ENCODE data around the gene JAK1. TPM values are rescaled to one million over a fixed set of nuclear protein-coding genes. Genes with fewer than 3 reads are reported as not detected.
A peak's percentile ranks its signal among the peaks of the same experiment; 100 is the strongest.
"Not testable (repeated sequence)": the region's sequence is repeated elsewhere in the genome, so short reads cannot be mapped to it uniquely, and the experiment has no call there.

JAK1 gene
- 10 to 100 TPM; 83.7 to 98.7 TPM for total RNA-seq
- long read RNA-seq, full-length matches to known transcripts, result 38 of 98 reads
- long read RNA-seq, partial matches to known transcripts, result 50 of 98 reads
- long read RNA-seq, other reads (novel, unspliced or antisense), result 10 of 98 reads

DNA sequence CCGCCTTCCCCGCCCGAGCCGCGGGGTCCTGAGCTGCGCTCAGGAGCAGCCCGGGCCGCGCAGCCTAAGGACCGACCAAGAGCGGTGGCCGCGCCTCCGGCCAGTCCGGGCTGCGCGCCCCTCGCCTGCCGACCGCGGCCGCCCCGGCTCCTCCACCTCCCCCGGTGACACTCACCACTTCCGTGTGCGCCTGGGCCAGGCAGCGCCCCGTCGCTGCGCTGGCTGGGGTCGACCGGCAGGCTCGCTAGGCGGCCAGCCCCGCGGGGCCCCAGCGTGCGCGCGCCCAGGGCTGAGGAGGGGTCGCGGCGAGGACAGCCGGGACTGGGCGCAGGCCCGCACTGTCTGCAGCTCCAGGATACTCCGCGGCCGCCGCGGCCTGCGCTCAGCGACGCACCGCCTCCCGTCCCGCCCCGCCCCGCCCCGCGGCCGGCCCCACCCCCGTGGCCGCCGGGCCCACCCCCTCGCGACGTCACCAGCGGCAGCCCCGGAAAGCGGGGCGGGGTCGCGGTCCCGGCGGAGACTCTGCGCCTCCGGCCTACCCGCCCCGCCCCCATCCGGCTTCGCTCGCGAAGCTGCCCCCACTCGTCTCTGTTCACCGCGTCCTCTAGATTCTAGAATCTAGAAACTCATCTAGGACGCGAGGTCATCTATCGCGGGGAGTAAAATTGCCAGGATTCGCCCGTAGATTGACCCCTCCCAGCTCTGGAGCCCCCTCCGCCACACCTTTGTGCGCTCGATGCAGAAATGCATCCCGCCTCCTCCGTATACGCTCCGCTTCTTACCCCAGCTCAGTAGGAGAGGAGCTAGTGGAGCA, at the start of gene JAK1:
Gene JAK1 (minus strand): TSS at position 392 of the 814 bp plus-strand sequence. CDS start 80,285 bp downstream, outside the sequence.
- intact Hi-C loops (cut with DNase I), result loop anchor here (5.0 to 10.0 kb wide), 3 partner anchors 69 to 102 kb away; no protein-coding TSS in a partner anchor
- ATAC-seq, result peak; percentile 95 to 96
- DNase-seq, result peak; percentile 93

DNA sequence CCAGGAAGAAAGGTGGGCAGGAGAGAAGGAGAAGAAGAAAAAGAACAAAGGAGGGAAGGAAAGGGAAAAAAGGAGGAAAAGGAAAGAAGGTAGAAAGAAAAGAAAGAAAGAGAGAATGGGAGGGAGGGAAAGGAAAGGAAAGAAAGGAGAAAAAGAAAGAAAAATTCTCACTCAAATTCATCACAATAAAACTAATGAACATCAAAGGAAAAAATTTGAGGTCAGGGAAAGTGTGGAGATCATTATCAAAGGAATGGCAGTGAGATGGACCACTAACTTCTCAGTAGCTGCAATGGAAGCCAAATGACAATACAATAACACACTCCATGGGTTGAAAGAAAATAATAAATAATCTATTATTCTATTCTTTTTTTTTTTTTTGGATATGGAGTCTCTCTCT, 48.0 kb upstream of the JAK1 start:
- ATAC-seq (no peak), DNase-seq (no peak)
- intact Hi-C loops (cut with DNase I), result no loop called here

DNA sequence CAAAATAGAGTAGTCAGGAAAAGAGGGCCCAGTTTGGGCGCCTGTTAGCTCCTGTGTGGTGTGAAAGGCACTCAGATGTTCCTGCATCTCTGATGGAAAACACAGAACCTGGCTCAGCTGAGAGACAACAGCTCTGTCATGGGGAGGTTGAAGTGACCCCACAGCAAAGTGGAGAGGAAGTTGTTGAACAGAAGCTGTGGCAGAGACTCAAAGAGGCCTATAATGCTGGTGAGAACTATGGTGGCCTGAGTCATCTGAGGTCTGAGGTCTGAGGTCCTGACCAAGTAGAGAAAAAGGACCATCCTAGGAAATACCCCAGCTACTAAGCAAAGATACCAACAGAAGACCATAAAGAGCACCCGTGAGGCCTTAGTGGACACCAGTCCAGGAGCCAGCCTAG, 45.6 kb upstream of the JAK1 start:
- ATAC-seq (no peak), DNase-seq (no peak)
- intact Hi-C loops (cut with DNase I), result no loop called here

DNA sequence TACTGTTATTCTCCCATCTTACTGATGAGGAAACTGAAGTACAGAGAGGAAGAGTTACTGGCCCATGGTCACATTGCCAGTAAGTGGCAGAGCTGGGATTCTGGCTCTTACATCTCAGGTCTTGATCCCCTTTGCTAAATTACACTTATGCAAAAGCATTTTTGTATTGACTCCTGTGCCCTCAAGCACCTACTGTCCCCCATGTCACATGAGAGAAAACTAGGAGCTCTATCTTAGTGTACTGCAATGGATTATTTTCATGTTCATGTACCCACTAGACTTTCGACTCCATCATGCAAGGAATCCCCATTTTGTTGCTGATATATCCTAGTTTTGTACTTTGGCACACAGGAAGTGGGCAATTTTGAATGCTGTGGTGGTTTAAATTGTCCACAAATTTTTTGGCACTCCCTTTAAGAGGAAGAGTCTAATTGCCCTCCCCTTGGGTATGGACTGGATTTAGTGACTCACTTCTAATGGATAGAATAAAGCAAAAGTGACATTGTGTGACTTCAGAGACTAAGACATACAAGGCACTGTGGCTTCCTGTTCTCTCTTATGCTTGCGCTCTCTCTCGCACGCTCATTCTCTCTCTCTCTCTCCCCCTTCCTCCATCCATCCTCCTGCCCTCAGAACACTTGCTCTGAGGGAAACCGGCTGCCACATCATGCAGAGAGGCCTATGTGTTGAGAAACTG, 43.5 kb upstream of the JAK1 start:
- DNase-seq, result no peak
- no peak for ATAC-seq
- intact Hi-C loops (cut with DNase I), result no loop called here

DNA sequence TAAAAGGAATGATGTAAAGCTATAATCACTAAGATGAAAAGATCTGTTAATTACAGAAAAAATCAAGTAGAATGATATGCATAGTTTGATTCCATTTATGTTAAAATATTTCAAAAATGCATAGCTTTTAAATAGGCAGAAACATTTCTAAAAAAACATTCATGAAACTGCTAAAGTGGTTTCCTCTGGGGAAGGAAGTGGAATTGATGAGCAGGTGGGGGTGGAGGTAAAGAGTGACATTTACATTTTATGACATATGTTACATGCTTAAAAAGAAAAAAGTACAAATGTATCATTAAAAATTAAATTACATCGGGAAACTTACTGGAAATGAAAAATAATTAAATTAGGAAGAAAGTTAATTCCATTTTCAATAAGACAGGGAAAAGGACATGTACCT, 42.8 kb upstream of the JAK1 start:
- intact Hi-C loops (cut with DNase I), result no loop called here
- ATAC-seq (no peak), DNase-seq (no peak)

DNA sequence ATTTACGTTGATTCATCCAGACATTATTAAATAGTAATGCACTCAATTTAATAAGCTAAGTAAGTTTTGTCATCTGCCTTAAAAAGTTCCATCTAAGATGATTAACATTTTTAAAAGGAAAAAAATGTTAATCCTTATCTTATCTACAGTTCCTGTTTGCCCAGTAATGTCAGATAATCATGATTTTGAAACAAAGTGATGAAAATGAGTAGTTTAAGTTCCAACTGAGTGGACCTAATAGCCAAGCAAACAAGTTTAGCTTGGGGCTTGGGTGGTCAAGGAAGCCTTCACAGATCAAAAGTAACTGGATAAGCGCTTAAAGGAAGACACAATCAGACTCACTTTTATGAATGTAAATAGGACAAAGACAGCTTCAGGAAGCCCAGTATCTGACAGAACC, 40.5 kb upstream of the JAK1 start:
- DNase-seq, result no peak
- intact Hi-C loops (cut with DNase I), result no loop called here
- ATAC-seq, result no peak

DNA sequence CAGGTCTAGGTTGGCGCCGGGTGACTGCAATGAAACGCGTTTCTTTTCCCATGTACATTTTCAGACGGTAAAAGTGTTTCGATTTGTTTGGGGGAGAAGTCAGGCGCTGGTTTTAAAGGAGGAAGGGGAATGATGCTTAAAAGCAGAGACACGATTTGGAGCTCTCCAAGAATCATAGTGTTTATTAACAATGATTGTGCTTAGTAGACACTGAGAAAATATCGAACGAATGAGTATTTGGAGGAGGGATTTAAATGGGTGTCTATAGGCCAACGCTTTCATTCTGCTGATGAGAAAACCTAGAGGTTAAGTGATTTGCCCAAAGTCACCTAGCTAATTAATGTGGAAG, 36.9 kb upstream of the JAK1 start:
- intact Hi-C loops (cut with DNase I), result loop anchor here in 1 of 2 donors (5.0 kb wide), 1 partner anchor 106 kb away; no protein-coding TSS in a partner anchor
- DNase-seq, result no peak

DNA sequence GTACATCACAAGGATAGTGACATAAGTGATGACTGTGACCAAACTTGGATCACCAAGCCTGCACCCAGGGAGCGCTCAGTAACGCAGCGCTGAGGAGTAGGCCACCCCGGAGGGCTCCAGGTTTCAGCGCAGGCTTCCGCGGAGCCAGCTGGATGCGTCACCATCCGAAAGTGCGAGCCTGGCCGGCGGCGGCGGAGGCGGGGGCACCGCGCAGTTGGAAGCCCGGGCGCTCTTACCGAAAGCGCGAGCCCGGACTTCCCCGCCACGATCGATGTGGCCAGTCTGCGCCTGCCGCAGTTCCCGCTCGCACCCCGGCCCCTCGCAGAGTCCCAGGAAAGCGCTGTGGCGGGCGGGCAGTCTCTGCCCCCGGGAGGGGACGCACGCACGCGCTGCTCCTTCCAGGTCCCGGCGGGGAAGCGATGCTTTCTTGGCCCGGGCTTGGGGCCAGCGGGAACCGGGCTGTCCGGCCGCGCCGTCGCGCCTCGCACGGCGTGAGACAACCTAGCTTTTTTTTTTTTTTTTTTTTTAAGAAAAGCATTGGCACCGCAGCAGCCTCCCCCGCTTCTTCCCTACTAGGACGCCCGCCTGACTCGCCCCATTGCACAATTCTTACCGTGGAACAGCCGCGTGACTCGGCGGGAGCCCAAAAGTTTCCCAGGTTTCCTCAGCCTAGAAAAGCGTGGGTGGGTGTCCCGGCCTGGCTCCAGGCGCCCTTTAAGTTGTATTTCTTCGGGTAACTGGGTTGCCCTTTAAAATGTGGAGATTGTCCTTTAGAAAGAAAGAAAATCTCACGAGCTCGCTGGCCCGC, 36.4 kb upstream of the JAK1 start:
- ATAC-seq (peak; percentile 88 to 93), DNase-seq (peak; percentile 92)
- intact Hi-C loops (cut with DNase I), result loop anchor here in 1 of 2 donors (5.0 kb wide), 1 partner anchor 105 kb away; no protein-coding TSS in a partner anchor

More for the DNA sequence above, 36.9 kb upstream of the JAK1 start:
- no peak for ATAC-seq

DNA sequence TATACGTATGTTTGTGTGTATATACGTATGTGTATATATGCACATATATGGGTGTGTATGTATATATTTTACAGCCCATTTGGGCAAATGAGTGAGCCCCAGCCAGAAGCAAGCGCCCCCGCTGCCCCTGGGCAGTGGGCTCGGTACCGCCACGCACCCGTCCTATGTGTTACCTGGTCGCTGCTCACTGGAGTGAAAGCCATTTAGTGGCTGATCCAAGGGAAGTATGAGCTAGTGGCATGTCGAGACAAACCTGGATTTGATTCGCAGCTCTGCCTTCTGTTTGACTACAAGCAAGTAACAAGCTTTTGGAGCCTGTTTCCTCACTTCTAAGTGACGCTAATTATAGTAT, 35.8 kb upstream of the JAK1 start:
- no peak for ATAC-seq
- no peak for DNase-seq
- intact Hi-C loops (cut with DNase I), result loop anchor here in 1 of 2 donors (5.0 kb wide), 1 partner anchor 105 kb away; no protein-coding TSS in a partner anchor

DNA sequence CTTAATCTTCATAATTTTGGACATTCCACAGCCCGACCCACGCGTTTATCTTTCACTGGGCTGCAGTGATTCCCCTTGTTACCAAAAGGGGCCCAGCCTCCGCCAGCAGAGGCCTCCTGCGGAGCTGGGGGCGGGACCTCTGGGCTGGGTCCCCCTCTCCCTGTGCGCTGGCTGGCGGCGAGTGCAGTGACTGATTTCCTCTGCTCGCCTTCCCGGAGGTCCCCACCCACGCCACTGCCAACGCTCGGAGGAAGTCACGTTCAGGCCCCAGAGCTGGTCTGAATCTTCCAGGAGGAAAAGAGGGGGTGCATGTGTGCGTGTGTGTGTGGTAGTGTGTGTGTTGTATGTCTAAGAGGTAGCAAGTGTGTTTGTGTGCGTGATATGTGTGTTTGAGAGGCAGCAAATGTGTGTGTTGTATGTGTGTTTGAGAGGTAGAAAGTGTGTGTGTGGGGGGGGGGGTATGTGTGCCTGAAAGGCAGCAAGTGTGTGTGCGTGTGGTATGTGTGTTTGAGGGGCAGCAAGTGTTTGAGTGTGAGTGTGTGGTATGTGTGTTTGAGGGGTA, 35.0 kb upstream of the JAK1 start:
- peak; percentile 93 for DNase-seq
- intact Hi-C loops (cut with DNase I), result loop anchor here in 1 of 2 donors (5.0 kb wide), 1 partner anchor 104 kb away; no protein-coding TSS in a partner anchor
- ATAC-seq, result peak; percentile 70 to 74

DNA sequence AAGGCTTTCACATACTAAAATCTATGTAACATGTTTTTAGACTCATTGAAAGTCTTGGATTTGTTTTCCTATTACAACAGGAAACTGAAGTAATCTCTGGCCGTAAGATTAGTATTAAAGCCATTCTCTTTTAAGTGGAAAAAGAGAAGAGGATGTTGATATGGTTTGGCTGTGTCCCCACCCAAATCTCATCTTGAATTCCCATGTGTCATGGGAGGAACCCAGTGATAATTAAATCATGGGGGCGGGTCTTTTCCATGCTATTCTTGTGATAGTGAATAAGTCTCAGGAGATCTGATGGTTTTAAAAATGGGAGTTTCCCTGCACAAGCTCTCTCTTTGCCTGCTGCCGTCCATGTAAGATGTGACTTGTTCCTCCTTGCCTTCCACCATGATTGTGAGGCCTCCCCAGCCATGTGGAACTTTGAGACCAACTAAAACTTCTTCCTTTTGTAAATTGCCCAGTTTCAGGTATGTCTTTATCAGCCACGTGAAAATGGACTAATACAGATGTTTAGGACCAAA, 32.1 kb upstream of the JAK1 start:
- DNase-seq; intact Hi-C loops (cut with DNase I): not testable (repeated sequence)

DNA sequence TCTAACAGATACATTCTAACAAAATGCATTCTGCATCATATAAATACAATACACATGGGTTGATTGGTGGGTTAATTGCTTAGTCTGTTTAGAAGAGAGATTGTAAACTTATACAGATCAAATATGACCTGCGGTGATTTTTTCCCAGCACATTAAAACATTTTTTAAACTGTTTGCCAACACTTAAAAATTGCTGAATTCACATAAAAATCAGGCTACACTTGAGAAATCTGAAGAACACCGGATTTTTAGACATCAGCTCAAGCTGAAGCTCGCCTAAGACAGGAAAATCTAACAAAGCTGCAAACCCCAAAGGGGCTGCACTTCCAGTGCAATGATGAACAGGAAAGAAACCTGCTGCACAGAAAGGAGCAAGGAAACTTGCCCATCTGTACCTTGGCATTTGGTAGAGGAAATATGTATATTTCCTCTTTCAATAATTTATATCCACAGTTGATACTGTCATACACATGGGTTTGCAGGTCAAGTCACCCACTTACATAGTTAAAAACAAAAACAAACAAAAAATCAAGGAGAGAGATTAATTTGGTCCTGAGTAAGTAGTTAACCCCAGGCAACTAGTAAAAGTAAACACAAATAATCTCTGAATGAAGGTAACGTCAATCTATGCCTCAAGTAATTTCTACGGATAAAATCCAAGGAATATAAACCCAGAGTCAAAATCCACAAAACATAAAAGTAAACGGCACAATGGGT, 30.4 kb upstream of the JAK1 start:
- intact Hi-C loops (cut with DNase I), result no loop called here
- ATAC-seq (no peak), DNase-seq (no peak)

More for the DNA sequence above, 32.1 kb upstream of the JAK1 start:
- not testable (repeated sequence) for ATAC-seq

DNA sequence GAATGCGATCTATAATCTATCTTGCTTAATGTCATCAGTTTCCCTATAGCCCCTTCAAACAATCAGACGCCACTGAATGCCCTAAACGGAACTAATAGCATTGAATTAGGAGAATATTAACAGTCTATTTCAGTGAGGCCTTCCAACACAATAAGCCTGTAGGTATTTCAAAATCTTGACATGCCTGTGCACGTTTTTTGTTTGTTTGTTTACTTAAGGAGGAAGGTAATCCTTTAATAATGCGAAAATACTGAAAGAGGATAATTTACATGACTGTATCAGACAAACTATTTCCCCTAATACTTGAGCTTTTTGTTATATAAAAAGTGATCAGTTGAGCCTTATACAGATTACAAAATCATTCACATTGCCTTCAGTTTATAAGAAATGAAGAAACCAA, 29.0 kb upstream of the JAK1 start:
- ATAC-seq (no peak), DNase-seq (no peak)
- intact Hi-C loops (cut with DNase I), result no loop called here

DNA sequence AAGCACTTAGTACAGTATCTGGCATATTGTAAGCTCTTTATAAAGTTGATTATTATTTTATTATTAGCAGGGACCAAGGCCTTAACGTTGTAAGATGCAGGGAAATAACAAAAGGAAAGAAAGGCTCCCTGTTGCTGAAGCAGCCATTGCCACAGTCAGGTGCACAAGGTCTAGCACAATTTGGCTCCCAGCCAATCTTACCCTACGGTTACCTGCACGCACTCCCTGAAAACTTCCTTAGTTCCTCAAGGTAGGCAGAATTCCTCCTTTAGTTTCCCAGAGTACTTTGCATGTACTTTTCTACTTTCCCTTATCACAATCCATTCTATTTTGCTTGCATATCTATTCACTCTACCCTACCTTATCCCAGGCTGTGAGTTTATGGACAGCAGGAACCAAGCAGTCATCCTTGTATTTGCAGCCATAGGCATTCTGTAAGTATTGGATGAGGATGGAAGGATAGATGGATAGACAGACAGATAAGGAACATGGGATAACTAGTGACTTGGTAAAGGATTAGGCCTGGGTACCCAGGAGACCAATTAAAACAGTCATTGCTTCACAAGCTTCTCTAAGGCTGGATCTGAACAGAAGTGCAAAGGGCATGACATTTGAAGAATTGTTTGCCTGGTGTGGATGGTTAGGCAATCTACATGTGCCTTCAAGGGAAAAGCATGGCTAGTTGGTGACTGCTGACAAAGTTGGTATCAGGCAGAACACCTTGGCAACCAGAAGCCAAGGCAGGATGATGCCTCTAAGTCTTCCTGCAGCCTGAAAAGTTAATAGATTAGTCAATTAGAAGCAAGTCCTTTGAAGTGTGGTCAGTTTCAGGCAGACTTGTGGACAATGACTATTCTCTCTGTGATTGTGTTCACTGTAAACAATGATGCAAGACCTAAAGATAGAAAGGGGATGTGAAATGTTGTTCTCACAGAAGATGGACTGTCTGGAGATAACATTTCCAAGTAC, 20.8 kb upstream of the JAK1 start:
- peak in 1 of 2 donors; percentile 18 for ATAC-seq
- no peak for DNase-seq
- intact Hi-C loops (cut with DNase I), result no loop called here

DNA sequence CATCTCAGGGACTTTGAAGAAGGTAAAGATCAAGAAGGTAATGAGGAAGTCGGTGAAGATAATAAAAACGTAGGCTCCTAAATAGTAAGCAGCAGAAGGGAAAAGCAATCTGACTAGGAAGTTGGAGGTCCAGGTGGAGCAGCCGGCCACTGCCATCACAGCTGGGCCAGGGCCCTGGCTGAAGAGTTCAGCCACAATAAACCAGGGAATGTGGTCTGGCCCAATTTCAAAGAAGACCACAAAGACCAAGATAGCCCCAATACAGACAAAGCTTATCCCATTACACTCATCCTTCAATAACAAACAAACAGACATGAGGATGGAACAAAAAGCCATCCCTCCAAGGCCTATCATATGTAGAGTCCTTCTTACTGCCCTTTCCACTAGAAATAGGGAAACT, 18.4 kb upstream of the JAK1 start:
- no peak for DNase-seq
- intact Hi-C loops (cut with DNase I), result no loop called here
- no peak for ATAC-seq

DNA sequence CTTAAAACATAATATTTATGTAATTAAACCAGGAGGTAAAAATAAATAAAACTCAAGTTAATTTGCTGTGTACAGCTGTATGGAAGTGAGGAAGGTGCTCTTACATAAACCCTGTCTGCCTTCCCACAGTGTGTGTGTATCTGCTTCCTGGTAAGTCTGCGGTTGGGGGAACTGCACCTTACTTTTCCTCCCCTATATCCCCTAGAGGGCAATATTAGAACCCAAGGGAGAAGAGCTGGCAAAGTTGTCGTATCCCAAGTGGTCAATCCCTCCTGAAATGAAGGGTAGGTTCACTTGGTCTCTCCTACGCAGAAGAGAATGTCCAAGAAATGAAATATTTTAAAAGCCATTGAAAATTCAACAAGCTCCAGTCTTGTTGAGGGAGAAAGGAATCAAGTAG, 17.8 kb upstream of the JAK1 start:
- ATAC-seq (no peak), DNase-seq (no peak)
- intact Hi-C loops (cut with DNase I), result no loop called here

DNA sequence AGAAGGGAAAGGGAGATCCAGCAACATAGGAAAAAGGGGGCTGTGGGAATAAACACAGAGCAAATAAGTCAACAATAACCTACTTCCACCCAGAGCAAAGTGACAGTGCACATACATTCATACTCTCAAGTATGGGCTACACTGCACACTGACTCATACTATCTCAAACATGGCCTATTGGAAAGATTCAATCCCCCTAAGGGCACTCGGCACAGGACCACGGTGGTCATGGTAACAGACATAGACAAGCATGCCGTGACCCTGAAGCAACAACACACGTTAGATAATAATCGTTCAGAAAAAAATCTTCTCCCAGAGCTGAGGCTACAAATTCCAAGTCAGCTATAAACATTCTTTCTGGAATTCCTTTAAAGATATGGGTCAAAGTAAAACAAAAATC, 16.8 kb upstream of the JAK1 start:
- DNase-seq (no peak), ATAC-seq (peak in 1 of 2 donors; percentile 77)

More for the DNA sequence above, 16.8 kb upstream of the JAK1 start:
- intact Hi-C loops (cut with DNase I), result no loop called here

Data from left cardiac atrium (tissue), 4 donors.